GM12878 (cell line): ENCODE measurements around the gene PIGZ. TPM values are rescaled to one million over a fixed set of nuclear protein-coding genes. Genes with fewer than 3 reads are reported as not detected.

ENCODE experiments used
- ATAC-seq: fragments of 200-7000 bp; cut with Tn5 transposase; 3 replicates; pipeline ENCODE4 v1.9.1; 2020; ENCODE audit warnings: mild to moderate bottlenecking, moderate library complexity
- BruUV-seq: library from RNA; stranded (reverse); fragments of 400-500 nt; replicated peaks from 2 replicates; lab custom pipeline; 2021; lab: Mats Ljungman, UMichigan
- CTCF ChIA-PET: fragments of 300-600 bp; sonication (Branson Sonifier 250); formaldehyde crosslinking; extraction: SDS; loops from one replicate; lab custom pipeline; 2021; ENCODE audit warnings: inconsistent platforms; lab: Yijun Ruan, JAX
- POLR2A ChIA-PET: fragments of 350-600 bp; formaldehyde crosslinking; extraction: SDS; loops from one replicate; lab custom pipeline; 2021; ENCODE audit warnings: inconsistent platforms; lab: Charles Lee
- RAD21 ChIA-PET: fragments of 300-600 bp; sonication (Branson Sonifier 250); formaldehyde crosslinking; loops from one replicate; lab custom pipeline; 2023; ENCODE audit warnings: antibody characterized with exemption; ENCODE audit not compliant: unreplicated experiment; lab: Charles Lee
- SMC1A ChIA-PET: fragments of 300-600 bp; sonication (Branson Sonifier 250); formaldehyde crosslinking; loops from one replicate; lab custom pipeline; 2023; ENCODE audit not compliant: unreplicated experiment, uncharacterized antibody; lab: Charles Lee
- DNase-seq: peaks from one replicate; pipeline ENCODE4 v3.0.0-alpha.2; 2011; ENCODE audit warnings: low read depth, low spot score
- FAIRE-seq: peaks from 3 replicates; lab custom pipeline; 2011; peaks lifted over from hg19 to GRCh38; lab: Jason Lieb, UNC
- H2AFZ ChIP-seq: 2 replicates; pipeline ENCODE4 v1.6.0; 2011; ENCODE audit warnings: low read depth, low read length, control low read depth; ENCODE audit not compliant: control insufficient read depth
- H3K27ac ChIP-seq: 2 replicates; pipeline ENCODE4 v1.5.1; 2011; ENCODE audit warnings: control low read depth; ENCODE audit not compliant: control insufficient read depth, insufficient read depth
- H3K27me3 ChIP-seq, 2 experiments: replicated peaks in 1 of 2; 2 replicates each; pipeline versions ENCODE4 v1.6.0 to v1.6.1; 2011; ENCODE audit warnings: low read length in 1 of 2; ENCODE audit not compliant: control insufficient read depth in 2 of 2, insufficient read depth in 2 of 2
- H3K36me3 ChIP-seq, 2 experiments: 2 replicates each; pipeline ENCODE4 v1.5.1; 2011; ENCODE audit warnings: low read length in 1 of 2; ENCODE audit not compliant: control insufficient read depth in 2 of 2, insufficient read depth in 2 of 2
- H3K4me1 ChIP-seq: 2 replicates; pipeline ENCODE4 v1.6.1; 2011; ENCODE audit warnings: mild to moderate bottlenecking, low read length, moderate library complexity, mixed read lengths; ENCODE audit not compliant: control insufficient read depth, insufficient read depth
- H3K4me2 ChIP-seq: 2 replicates; pipeline ENCODE4 v1.6.0; 2011; ENCODE audit warnings: control low read depth; ENCODE audit not compliant: control insufficient read depth, insufficient read depth
- H3K4me3 ChIP-seq: fragments of 200-600 bp; sonication (generic); 2 replicates; pipeline ENCODE4 v1.5.1; 2016
- H3K79me2 ChIP-seq: 2 replicates; pipeline ENCODE4 v1.6.0; 2011; ENCODE audit warnings: low read length; ENCODE audit not compliant: control insufficient read depth, insufficient read depth
- H3K9ac ChIP-seq: 2 replicates; pipeline ENCODE4 v1.8.0; 2011; ENCODE audit warnings: low read length, control low read depth, mixed read lengths; ENCODE audit not compliant: control insufficient read depth, insufficient read depth
- H3K9me3 ChIP-seq: replicated peaks from 3 replicates; pipeline ENCODE4 v1.5.1; 2011; ENCODE audit warnings: mild to moderate bottlenecking, low read length; ENCODE audit not compliant: control insufficient read depth, insufficient read depth
- H4K20me1 ChIP-seq: 2 replicates; pipeline ENCODE4 v1.6.0; 2011; ENCODE audit not compliant: control insufficient read depth, insufficient read depth
- POU2F2 ChIP-seq: IDR thresholded peaks from 3 replicates; pipeline ENCODE4 v1.6.1; 2011; ENCODE audit warnings: low read depth, mild to moderate bottlenecking, low read length, borderline replicate concordance
- SMAD5 ChIP-seq: IDR thresholded peaks from 2 replicates; pipeline ENCODE4 v1.6.1; 2016; ENCODE audit warnings: antibody characterized with exemption, low read depth
- WGBS: methylation state at CpG from one replicate; pipeline ENCODE4 v1.1.6; 2016; ENCODE audit warnings: low lambda C conversion rate; ENCODE audit not compliant: insufficient replicate concordance, insufficient coverage; ENCODE audit errors: missing lambda C conversion rate; 5-methylcytosine and 5-hydroxymethylcytosine counted together
- in situ Hi-C: fragments of 300-500 bp; cut with MboI; formaldehyde crosslinking; loops from 9 replicates; pipeline ENCODE4 v1.14.3; 2018; ENCODE audit warnings: mixed read lengths
- intact Hi-C: fragments of 100-400 bp; cut with micrococcal nuclease; formaldehyde crosslinking; loops from one replicate; pipeline ENCODE4 v1.14.2; 2022; ENCODE audit not compliant: unreplicated experiment
- polyA plus RNA-seq, 11 experiments: library from polyadenylated mRNA; depleted of rRNA in 4 of 11; unstranded in 6 of 11; stranded (reverse) in 5 of 11; fragments of >200 nt; fragmentation: Nextera tagmentation in 4 of 11; fragmentation: Illumina TruSeq in 1 of 11; extraction: Ambion mirVana in 4 of 11; extraction: Trizol in 1 of 11; gene quantifications; 1 replicate in 1 of 11; 2 replicates in 10 of 11; pipeline versions ENCODE4 v1.2.1 to v1.2.3, GENCODE V29; 2011 to 2016; ENCODE audit warnings: inconsistent platforms in 2 of 11, missing spikeins in 2 of 11, low read depth in 1 of 11
- total RNA-seq, 4 experiments: library from RNA; depleted of rRNA in 3 of 4; stranded (reverse); fragments of >200 nt in 3 of 4; fragmentation: Illumina TruSeq in 1 of 4; extraction: Trizol in 1 of 4; gene quantifications; 2 replicates each; pipeline versions ENCODE4 v1.2.1 to v1.2.3, GENCODE V29; 2013 to 2021
- TF ChIP-seq, protein P1 (sequence below): fragments of 450-650 bp; IDR thresholded peaks from 2 replicates; pipeline ENCODE4 v1.6.1; 2017; ENCODE audit warnings: mild to moderate bottlenecking

Gene PIGZ
- total and polyA plus RNA-seq, 10 of the 15 experiments (the other 5 are each of a cell fraction or from before 2014, with no cell fraction given) = 0.06 to 1.2 (median 0.64) TPM

DNA sequence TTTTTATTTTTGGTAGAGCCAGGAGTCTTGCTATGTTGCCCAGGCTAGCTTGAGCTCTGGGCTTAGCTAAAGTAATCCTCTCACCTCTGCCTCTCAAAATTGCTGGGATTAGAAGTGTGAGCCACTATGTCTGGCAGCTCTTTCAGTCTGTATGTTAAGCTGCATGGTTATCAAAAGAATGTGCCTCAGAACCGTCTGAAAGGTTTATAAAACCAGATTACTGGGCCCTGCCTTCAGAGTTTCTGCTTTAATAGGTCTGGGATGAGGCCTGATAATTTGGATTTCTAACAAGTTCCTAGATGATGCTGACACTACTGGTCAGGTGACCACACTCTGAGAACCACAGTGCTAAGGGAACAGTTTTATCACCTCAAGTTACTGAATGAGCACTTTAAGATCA, 66.3 kb downstream of the PIGZ start:
- ATAC-seq = no peak
- DNase-seq = no peak
- in situ Hi-C loops = no loop called here
- Histone ChIP-seq H3K4me2 (no peak overlapping the region), H3K27me3 (no peaks in the 10 kb centered on the region), H4K20me1 (no peaks in the 10 kb centered on the region)
- TF ChIP-seq, protein P1, sequence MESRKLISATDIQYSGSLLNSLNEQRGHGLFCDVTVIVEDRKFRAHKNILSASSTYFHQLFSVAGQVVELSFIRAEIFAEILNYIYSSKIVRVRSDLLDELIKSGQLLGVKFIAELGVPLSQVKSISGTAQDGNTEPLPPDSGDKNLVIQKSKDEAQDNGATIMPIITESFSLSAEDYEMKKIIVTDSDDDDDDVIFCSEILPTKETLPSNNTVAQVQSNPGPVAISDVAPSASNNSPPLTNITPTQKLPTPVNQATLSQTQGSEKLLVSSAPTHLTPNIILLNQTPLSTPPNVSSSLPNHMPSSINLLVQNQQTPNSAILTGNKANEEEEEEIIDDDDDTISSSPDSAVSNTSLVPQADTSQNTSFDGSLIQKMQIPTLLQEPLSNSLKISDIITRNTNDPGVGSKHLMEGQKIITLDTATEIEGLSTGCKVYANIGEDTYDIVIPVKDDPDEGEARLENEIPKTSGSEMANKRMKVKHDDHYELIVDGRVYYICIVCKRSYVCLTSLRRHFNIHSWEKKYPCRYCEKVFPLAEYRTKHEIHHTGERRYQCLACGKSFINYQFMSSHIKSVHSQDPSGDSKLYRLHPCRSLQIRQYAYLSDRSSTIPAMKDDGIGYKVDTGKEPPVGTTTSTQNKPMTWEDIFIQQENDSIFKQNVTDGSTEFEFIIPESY = no peak
- TF ChIP-seq, all 136 proteins: peak for 0
- H3K27ac ChIP-seq = no peak overlapping the region
- H2AFZ ChIP-seq = no peak overlapping the region
- no peaks in the 10 kb centered on the region for H3K4me1 ChIP-seq
- H3K36me3 ChIP-seq = peaks cover 6 to 13% of the 10 kb centered on the region in 2 experiments; a peak in 3 of 4 replicates
- peaks cover 4% of the 10 kb centered on the region for H3K79me2 ChIP-seq
- H3K9me3 ChIP-seq = no peaks in the 10 kb centered on the region
- no TSS peak for BruUV-seq
- POLR2A ChIA-PET = no interaction called here
- intact Hi-C loops = no loop called here
- RAD21 ChIA-PET = interaction anchor here (1.3 kb wide), 1 partner anchor 40 kb away, joined by 3 read pairs; the partner anchor contains the start of gene NCBP2
- WGBS = 100% methylated on average over 1 of the region's 1 CpG
- H3K9ac ChIP-seq = no peak overlapping the region
- CTCF ChIA-PET = interaction anchor here (1.3 kb wide), 1 partner anchor 65 kb away, joined by 3 read pairs; no protein-coding TSS in a partner anchor
- SMC1A ChIA-PET = no interaction called here
- no peak for FAIRE-seq
- no peak overlapping the region for H3K4me3 ChIP-seq

GRCh38 chr3:196901768-196902167, 66.9 kb downstream of the PIGZ start:
- DNase-seq (no peak), FAIRE-seq (no peak), ATAC-seq (no peak)
- H2AFZ ChIP-seq = no peak overlapping the region
- no TSS peak for BruUV-seq
- POLR2A ChIA-PET = no interaction called here
- no peak overlapping the region for H3K9ac ChIP-seq
- H3K27ac ChIP-seq = no peak overlapping the region
- no peaks in the 10 kb centered on the region for H3K4me1 ChIP-seq
- H3K4me3 ChIP-seq = no peak overlapping the region
- H3K9me3 ChIP-seq = no peaks in the 10 kb centered on the region
- 50% methylated on average over 1 of the region's 1 CpG for WGBS
- H3K79me2 ChIP-seq = peaks cover 4% of the 10 kb centered on the region
- RAD21 ChIA-PET = interaction anchor here (1.3 kb wide), 1 partner anchor 41 kb away, joined by 3 read pairs; the partner anchor contains the start of gene NCBP2
- in situ Hi-C loops (no loop called here), intact Hi-C loops (no loop called here)
- H3K4me2 ChIP-seq = no peak overlapping the region
- peaks cover 6 to 13% of the 10 kb centered on the region in 2 experiments; a peak in 3 of 4 replicates for H3K36me3 ChIP-seq
- CTCF ChIA-PET = interaction anchor here (1.3 kb wide), 1 partner anchor 64 kb away, joined by 3 read pairs; no protein-coding TSS in a partner anchor
- SMC1A ChIA-PET = no interaction called here
- no peaks in the 10 kb centered on the region for H4K20me1 ChIP-seq
- TF ChIP-seq SMAD5 (no peak), POU2F2 (no peak)
- no peaks in the 10 kb centered on the region for H3K27me3 ChIP-seq

Other genes starting within 250 kb of the PIGZ start
- gene PAK2, start 229.0 kb downstream of the PIGZ start, total RNA-seq (2014; rRNA removed) = 13.4 and 15.7 TPM in 2 replicates
- gene PAK2, start 229.0 kb downstream of the PIGZ start, total RNA-seq (2014; rRNA removed; fragmentation: Illumina TruSeq; extraction: Trizol) = 21.9 and 23.3 TPM in 2 replicates
- gene PAK2, start 229.0 kb downstream of the PIGZ start, total RNA-seq (2021) = 54.5 and 59.1 TPM in 2 replicates
- gene PAK2, start 229.0 kb downstream of the PIGZ start, polyA plus RNA-seq (2011; rRNA removed) = 44.7 and 46.5 TPM in 2 replicates
- gene PAK2, start 229.0 kb downstream of the PIGZ start, polyA plus RNA-seq (2014; fragmentation: Illumina TruSeq; extraction: Trizol) = 43.4 and 52.2 TPM in 2 replicates
- 10 to 100 TPM in 1 of 2 experiments, 1 to 10 TPM in 1; 9.0 to 11.7 TPM for gene PAK2, start 229.0 kb downstream of the PIGZ start, polyA plus RNA-seq (2014; fragmentation: Nextera tagmentation; extraction: Ambion mirVana)
- 17.5 and 18.2 TPM in 2 replicates for gene PAK2, start 229.0 kb downstream of the PIGZ start, polyA plus RNA-seq (2014; rRNA removed)
- 10 to 100 TPM; 32.1 to 35.9 TPM for gene PAK2, start 229.0 kb downstream of the PIGZ start, polyA plus RNA-seq (2016; fragmentation: Nextera tagmentation; extraction: Ambion mirVana)
- 22.3 and 27.9 TPM in 2 replicates for gene SENP5, start 100.9 kb downstream of the PIGZ start, total RNA-seq (2014; rRNA removed)
- gene SENP5, start 100.9 kb downstream of the PIGZ start, total RNA-seq (2014; rRNA removed; fragmentation: Illumina TruSeq; extraction: Trizol) = 28.4 and 29.1 TPM in 2 replicates
- 22.5 and 24.8 TPM in 2 replicates for gene SENP5, start 100.9 kb downstream of the PIGZ start, total RNA-seq (2021)
- 23.4 and 24.9 TPM in 2 replicates for gene SENP5, start 100.9 kb downstream of the PIGZ start, polyA plus RNA-seq (2011; rRNA removed)
- 16.8 and 25.0 TPM in 2 replicates for gene SENP5, start 100.9 kb downstream of the PIGZ start, polyA plus RNA-seq (2014; fragmentation: Illumina TruSeq; extraction: Trizol)
- 1 to 10 TPM; 6.4 to 9.6 TPM for gene SENP5, start 100.9 kb downstream of the PIGZ start, polyA plus RNA-seq (2014; fragmentation: Nextera tagmentation; extraction: Ambion mirVana)
- gene SENP5, start 100.9 kb downstream of the PIGZ start, polyA plus RNA-seq (2014; rRNA removed) = 14.3 TPM in 2 replicates
- 10 to 100 TPM; 11.8 to 13.9 TPM for gene SENP5, start 100.9 kb downstream of the PIGZ start, polyA plus RNA-seq (2016; fragmentation: Nextera tagmentation; extraction: Ambion mirVana)
- gene NCBP2, start 26.3 kb downstream of the PIGZ start, total RNA-seq (2014; rRNA removed) = 59.6 and 66.0 TPM in 2 replicates
- gene NCBP2, start 26.3 kb downstream of the PIGZ start, total RNA-seq (2014; rRNA removed; fragmentation: Illumina TruSeq; extraction: Trizol) = 80.1 and 81.4 TPM in 2 replicates
- 70.5 and 75.8 TPM in 2 replicates for gene NCBP2, start 26.3 kb downstream of the PIGZ start, total RNA-seq (2021)
- 111 and 136 TPM in 2 replicates for gene NCBP2, start 26.3 kb downstream of the PIGZ start, polyA plus RNA-seq (2011; rRNA removed)
- 108 and 117 TPM in 2 replicates for gene NCBP2, start 26.3 kb downstream of the PIGZ start, polyA plus RNA-seq (2014; fragmentation: Illumina TruSeq; extraction: Trizol)
- 10 to 100 TPM; 66.6 to 94.1 TPM for gene NCBP2, start 26.3 kb downstream of the PIGZ start, polyA plus RNA-seq (2014; fragmentation: Nextera tagmentation; extraction: Ambion mirVana)
- 92.0 and 98.7 TPM in 2 replicates for gene NCBP2, start 26.3 kb downstream of the PIGZ start, polyA plus RNA-seq (2014; rRNA removed)
- gene NCBP2, start 26.3 kb downstream of the PIGZ start, polyA plus RNA-seq (2016; fragmentation: Nextera tagmentation; extraction: Ambion mirVana) = 100 to 1,000 TPM; 128 to 136 TPM
- 23.8 and 26.9 TPM in 2 replicates for gene MELTF, start 61.0 kb upstream of the PIGZ start, total RNA-seq (2014; rRNA removed)
- 13.9 and 14.1 TPM in 2 replicates for gene MELTF, start 61.0 kb upstream of the PIGZ start, total RNA-seq (2014; rRNA removed; fragmentation: Illumina TruSeq; extraction: Trizol)
- 44.3 and 49.1 TPM in 2 replicates for gene MELTF, start 61.0 kb upstream of the PIGZ start, total RNA-seq (2021)
- gene MELTF, start 61.0 kb upstream of the PIGZ start, polyA plus RNA-seq (2011; rRNA removed) = 4.0 and 6.7 TPM in 2 replicates
- 5.0 and 10.4 TPM in 2 replicates for gene MELTF, start 61.0 kb upstream of the PIGZ start, polyA plus RNA-seq (2014; fragmentation: Illumina TruSeq; extraction: Trizol)
- 1 to 10 TPM in 1 of 2 experiments, under 1 TPM in 1; 0.55 to 1.3 TPM for gene MELTF, start 61.0 kb upstream of the PIGZ start, polyA plus RNA-seq (2014; fragmentation: Nextera tagmentation; extraction: Ambion mirVana)
- gene MELTF, start 61.0 kb upstream of the PIGZ start, polyA plus RNA-seq (2014; rRNA removed) = 31.8 and 40.1 TPM in 2 replicates
- gene MELTF, start 61.0 kb upstream of the PIGZ start, polyA plus RNA-seq (2016; fragmentation: Nextera tagmentation; extraction: Ambion mirVana) = 10 to 100 TPM in 1 of 2 experiments, 1 to 10 TPM in 1; 9.4 to 11.8 TPM